HCT116 (cell line): Measurements from ENCODE around the gene RBM4B. TPM values are rescaled to one million over a fixed set of nuclear protein-coding genes. Genes with fewer than 3 reads are reported as not detected.

Experiments used
- ATAC-seq: fragments of 200-7000 bp; cut with Tn5 transposase; 2 replicates; pipeline ENCODE4 v1.9.1; 2020; ENCODE audit warnings: mild to moderate bottlenecking, moderate library complexity
- BruUV-seq: library from RNA; stranded (reverse); fragments of 400-500 nt; replicated peaks from 2 replicates; lab custom pipeline; 2021; lab: Mats Ljungman, UMichigan
- CTCF ChIA-PET: fragments of 300-600 bp; sonication (Branson Sonifier 250); formaldehyde crosslinking; loops from one replicate; lab custom pipeline; 2021; ENCODE audit warnings: antibody characterized with exemption; lab: Charles Lee
- POLR2A ChIA-PET: fragments of 300-600, 350-600 bp; sonication (Branson Sonifier 250); formaldehyde crosslinking; loops from one replicate; lab custom pipeline; 2021; ENCODE audit warnings: antibody characterized with exemption; lab: Charles Lee
- RAD21 ChIA-PET, 2 experiments: fragments of 300-600 bp; sonication (Branson Sonifier 250); formaldehyde crosslinking; loops; one replicate each; lab custom pipeline; 2023; ENCODE audit warnings: low total read pairs in 2 of 2; ENCODE audit not compliant: uncharacterized antibody in 2 of 2, unreplicated experiment in 2 of 2, low non-redundant PET in 1 of 2; lab: Charles Lee
- DNase-seq: peaks from one replicate; pipeline ENCODE4 v3.0.0-alpha.2; 2010; ENCODE audit warnings: low read depth, low spot score
- H2AFZ ChIP-seq: fragments of 200-600 bp; shearing (Covaris generic), sonication (generic); 2 replicates; pipeline ENCODE4 v1.6.1; 2017; ENCODE audit warnings: low read depth, mixed run types, mixed read lengths, antibody characterized with exemption, low read length; ENCODE audit not compliant: poor library complexity, severe bottlenecking
- H3K27ac ChIP-seq: 2 replicates; pipeline ENCODE4 v1.5.1; 2012; ENCODE audit warnings: low read depth, low read length
- H3K27me3 ChIP-seq: fragments of 200-600 bp; sonication (generic); 2 replicates; pipeline ENCODE4 v1.6.1; 2016; ENCODE audit warnings: mixed run types, low read length, mixed read lengths; ENCODE audit not compliant: insufficient read depth
- H3K36me3 ChIP-seq, 2 experiments: fragments of 200-500 bp in 1 of 2; fragments of 200-600 bp in 1 of 2; sonication (Bioruptor generic) in 1 of 2; sonication (generic) in 1 of 2; 2 replicates each; pipeline versions ENCODE4 v1.5.1 to v1.6.1; 2014 to 2016; ENCODE audit warnings: low read length in 2 of 2, inconsistent platforms in 1 of 2, mixed read lengths in 1 of 2, mixed run types in 1 of 2; ENCODE audit not compliant: insufficient read depth in 2 of 2, control insufficient read depth in 1 of 2
- H3K4me1 ChIP-seq, 2 experiments: fragments of 200-600 bp in 1 of 2; sonication (generic) in 1 of 2; 2 replicates each; pipeline versions ENCODE4 v1.5.1 to v1.6.1; 2012 to 2017; ENCODE audit warnings: low read length in 2 of 2, inconsistent platforms in 1 of 2, mild to moderate bottlenecking in 1 of 2, mixed read lengths in 1 of 2, mixed run types in 1 of 2, moderate library complexity in 1 of 2; ENCODE audit not compliant: insufficient read depth in 2 of 2, control insufficient read depth in 1 of 2
- H3K4me2 ChIP-seq: fragments of 200-600 bp; sonication (generic); 2 replicates; pipeline ENCODE4 v1.6.1; 2017; ENCODE audit warnings: mixed run types, low read length, mixed read lengths
- H3K4me3 ChIP-seq, 2 experiments: fragments of 200-600 bp in 1 of 2; sonication (generic) in 1 of 2; replicated peaks in 1 of 2; 2 replicates each; pipeline ENCODE4 v1.5.1; 2011 to 2016; ENCODE audit warnings: low read length in 2 of 2, control low read depth in 1 of 2, low read depth in 1 of 2, mild to moderate bottlenecking in 1 of 2, mixed read lengths in 1 of 2, mixed run types in 1 of 2
- H3K79me2 ChIP-seq: fragments of 200-600 bp; sonication (generic); 2 replicates; pipeline ENCODE4 v1.6.1; 2017; ENCODE audit warnings: mild to moderate bottlenecking, mixed run types, low read length, moderate library complexity, mixed read lengths; ENCODE audit not compliant: insufficient read depth
- H3K9ac ChIP-seq: fragments of 200-600 bp; sonication (generic); 2 replicates; pipeline ENCODE4 v1.6.1; 2016; ENCODE audit warnings: low read length, mixed read lengths
- H3K9me2 ChIP-seq: fragments of 200-600 bp; sonication (generic), shearing (Covaris generic); 2 replicates; pipeline ENCODE4 v1.6.1; 2017; ENCODE audit warnings: mixed run types, mild to moderate bottlenecking, moderate library complexity; ENCODE audit not compliant: insufficient read depth
- H3K9me3 ChIP-seq, 2 experiments: fragments of 200-500 bp in 1 of 2; fragments of 200-600 bp in 1 of 2; sonication (Bioruptor generic) in 1 of 2; sonication (generic) in 1 of 2; 2 replicates each; pipeline ENCODE4 v1.6.1; 2014 to 2017; ENCODE audit warnings: low read length in 2 of 2, mixed read lengths in 2 of 2, inconsistent platforms in 1 of 2, low read depth in 1 of 2, mild to moderate bottlenecking in 1 of 2, mixed run types in 1 of 2, moderate library complexity in 1 of 2; ENCODE audit not compliant: control insufficient read depth in 1 of 2, insufficient read depth in 1 of 2
- H4K20me1 ChIP-seq: fragments of 200-600 bp; sonication (generic), shearing (Covaris generic); 2 replicates; pipeline ENCODE4 v1.6.1; 2017; ENCODE audit warnings: mixed run types, mild to moderate bottlenecking, moderate library complexity; ENCODE audit not compliant: insufficient read depth
- CBX3 ChIP-seq: IDR thresholded peaks from 2 replicates; pipeline ENCODE4 v1.6.1; 2012; ENCODE audit warnings: low read depth
- EGR1 ChIP-seq: IDR thresholded peaks from 2 replicates; pipeline ENCODE4 v1.6.1; 2012; ENCODE audit warnings: low read depth
- EZH2phosphoT487 ChIP-seq: fragments of 200-600 bp; IDR thresholded peaks from 2 replicates; pipeline ENCODE4 v1.6.1; 2018; ENCODE audit warnings: antibody characterized with exemption, borderline replicate concordance
- JUND ChIP-seq: IDR thresholded peaks from 2 replicates; pipeline ENCODE4 v1.6.1; 2012
- RAD21 ChIP-seq: IDR thresholded peaks from 2 replicates; pipeline ENCODE4 v1.6.1; 2012; ENCODE audit warnings: low read depth, mild to moderate bottlenecking
- SP1 ChIP-seq: IDR thresholded peaks from 2 replicates; pipeline ENCODE4 v1.6.1; 2012; ENCODE audit warnings: low read depth
- SRF ChIP-seq: IDR thresholded peaks from 2 replicates; pipeline ENCODE4 v1.6.1; 2012; ENCODE audit warnings: low read depth
- TCF7L2 ChIP-seq: IDR thresholded peaks from 2 replicates; pipeline ENCODE4 v1.7.0; 2011; ENCODE audit warnings: borderline replicate concordance, inconsistent platforms; ENCODE audit not compliant: insufficient read depth, insufficient read length; ENCODE audit errors: extremely low read depth
- ZNF274 ChIP-seq: fragments of 200-500 bp; sonication (Bioruptor generic); IDR thresholded peaks from 2 replicates; pipeline ENCODE4 v1.6.1; 2014; ENCODE audit warnings: mild to moderate bottlenecking, low read depth, low read length, inconsistent platforms
- intact Hi-C: fragments of 100-400 bp; cut with micrococcal nuclease; formaldehyde crosslinking; loops from 2 replicates; pipeline ENCODE4 v1.10.0; 2022
- total RNA-seq: library from RNA; stranded (reverse); gene quantifications from one replicate; pipeline ENCODE4 v1.2.1, GENCODE V29; 2021; ENCODE audit not compliant: unreplicated experiment
- TF ChIP-seq, protein P1 (sequence below): IDR thresholded peaks from 2 replicates; pipeline ENCODE4 v1.6.1; 2012; ENCODE audit warnings: low read depth
- TF ChIP-seq, protein P2 (sequence below): IDR thresholded peaks from 2 replicates; pipeline ENCODE4 v1.6.1; 2012
- TF ChIP-seq, protein P3 (sequence below): IDR thresholded peaks from 2 replicates; pipeline ENCODE4 v1.6.1; 2011; ENCODE audit warnings: mild to moderate bottlenecking, low read length, moderate library complexity; ENCODE audit not compliant: insufficient replicate concordance; ENCODE audit errors: extremely low read depth

RBM4B gene
- total RNA-seq, 1 experiment from 2014 or later, result 18.1 TPM

DNA sequence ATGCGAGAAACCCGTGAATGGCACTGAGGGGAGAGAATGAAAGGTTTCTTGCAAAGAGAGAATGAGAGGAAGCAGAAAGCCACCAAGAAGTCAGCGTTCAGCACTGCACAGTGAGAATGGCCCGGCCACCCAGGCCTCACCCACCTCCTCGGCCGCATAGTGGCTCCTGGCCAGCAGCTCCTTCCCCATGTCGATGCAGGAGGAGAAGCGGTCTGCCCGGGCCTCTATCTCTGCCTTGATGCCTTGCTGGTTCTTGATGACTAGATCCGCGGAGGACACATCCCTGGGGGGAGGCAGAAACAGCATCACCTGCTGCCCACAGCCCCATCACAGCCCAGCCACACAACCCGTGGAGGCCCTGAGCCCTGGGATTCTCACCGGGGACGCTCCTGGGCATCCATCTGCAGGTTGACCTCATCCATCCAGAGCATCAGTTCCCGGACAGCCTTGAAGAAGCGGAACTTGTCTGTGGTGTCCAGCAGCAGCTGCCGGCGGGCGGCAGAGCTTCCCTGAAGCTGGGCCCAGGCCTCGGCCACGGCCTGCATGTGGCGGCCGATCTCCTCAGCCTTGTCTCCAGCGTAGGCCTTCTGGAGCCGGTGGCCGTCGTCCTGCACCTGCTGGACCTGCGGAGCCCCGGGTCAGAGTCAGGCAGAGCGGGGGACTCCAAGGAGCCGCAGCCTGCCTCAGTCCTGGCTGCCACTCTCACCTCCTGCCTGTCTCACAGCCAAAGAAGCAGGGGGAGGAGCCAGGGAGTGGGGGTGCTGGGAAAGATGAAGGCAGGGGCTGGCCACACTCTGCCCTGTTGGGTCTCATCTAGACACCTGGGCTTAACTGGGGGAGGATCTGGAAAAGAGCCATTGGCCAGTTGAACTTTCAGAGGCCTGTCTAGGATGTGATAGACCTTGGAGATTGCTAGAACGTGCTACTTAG lies 12.2 kb upstream of the RBM4B start:
- DNase-seq, result no peak
- no peak for ATAC-seq
- Histone ChIP-seq H2AFZ (no peak overlapping the region), H4K20me1 (no peaks in the 10 kb centered on the region), H3K27me3 (no peaks in the 10 kb centered on the region), H3K27ac (no peak overlapping the region), H3K4me2 (no peak overlapping the region), H3K79me2 (no peaks in the 10 kb centered on the region), H3K9me3 (no peaks in the 10 kb centered on the region), H3K36me3 (no peaks in the 10 kb centered on the region), H3K4me1 (peaks cover under 1 to 1% of the 10 kb centered on the region in 2 experiments; a peak in 3 of 4 replicates), H3K9ac (no peak overlapping the region), H3K9me2 (no peaks in the 10 kb centered on the region), H3K4me3 (no peak overlapping the region)
- ChIA-PET CTCF (interaction anchor here (1.6 kb wide), 1 partner anchor 152 kb away, joined by 3 read pairs; no protein-coding TSS in a partner anchor), POLR2A (interaction anchor here (0.6 kb wide), 1 partner anchor 139 kb away, joined by 3 read pairs; no protein-coding TSS in a partner anchor), RAD21 (no interaction called here)
- TF ChIP-seq, protein P1, sequence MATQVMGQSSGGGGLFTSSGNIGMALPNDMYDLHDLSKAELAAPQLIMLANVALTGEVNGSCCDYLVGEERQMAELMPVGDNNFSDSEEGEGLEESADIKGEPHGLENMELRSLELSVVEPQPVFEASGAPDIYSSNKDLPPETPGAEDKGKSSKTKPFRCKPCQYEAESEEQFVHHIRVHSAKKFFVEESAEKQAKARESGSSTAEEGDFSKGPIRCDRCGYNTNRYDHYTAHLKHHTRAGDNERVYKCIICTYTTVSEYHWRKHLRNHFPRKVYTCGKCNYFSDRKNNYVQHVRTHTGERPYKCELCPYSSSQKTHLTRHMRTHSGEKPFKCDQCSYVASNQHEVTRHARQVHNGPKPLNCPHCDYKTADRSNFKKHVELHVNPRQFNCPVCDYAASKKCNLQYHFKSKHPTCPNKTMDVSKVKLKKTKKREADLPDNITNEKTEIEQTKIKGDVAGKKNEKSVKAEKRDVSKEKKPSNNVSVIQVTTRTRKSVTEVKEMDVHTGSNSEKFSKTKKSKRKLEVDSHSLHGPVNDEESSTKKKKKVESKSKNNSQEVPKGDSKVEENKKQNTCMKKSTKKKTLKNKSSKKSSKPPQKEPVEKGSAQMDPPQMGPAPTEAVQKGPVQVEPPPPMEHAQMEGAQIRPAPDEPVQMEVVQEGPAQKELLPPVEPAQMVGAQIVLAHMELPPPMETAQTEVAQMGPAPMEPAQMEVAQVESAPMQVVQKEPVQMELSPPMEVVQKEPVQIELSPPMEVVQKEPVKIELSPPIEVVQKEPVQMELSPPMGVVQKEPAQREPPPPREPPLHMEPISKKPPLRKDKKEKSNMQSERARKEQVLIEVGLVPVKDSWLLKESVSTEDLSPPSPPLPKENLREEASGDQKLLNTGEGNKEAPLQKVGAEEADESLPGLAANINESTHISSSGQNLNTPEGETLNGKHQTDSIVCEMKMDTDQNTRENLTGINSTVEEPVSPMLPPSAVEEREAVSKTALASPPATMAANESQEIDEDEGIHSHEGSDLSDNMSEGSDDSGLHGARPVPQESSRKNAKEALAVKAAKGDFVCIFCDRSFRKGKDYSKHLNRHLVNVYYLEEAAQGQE, result no peak
- TF ChIP-seq EGR1, result no peak
- no peak for TF ChIP-seq JUND
- TF ChIP-seq SRF, result no peak
- TF ChIP-seq, protein P2, sequence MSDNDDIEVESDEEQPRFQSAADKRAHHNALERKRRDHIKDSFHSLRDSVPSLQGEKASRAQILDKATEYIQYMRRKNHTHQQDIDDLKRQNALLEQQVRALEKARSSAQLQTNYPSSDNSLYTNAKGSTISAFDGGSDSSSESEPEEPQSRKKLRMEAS, result no peak
- no peak for TF ChIP-seq TCF7L2
- TF ChIP-seq ZNF274, result no peak
- TF ChIP-seq CBX3, result no peak
- TF ChIP-seq EZH2phosphoT487, result no peak
- TF ChIP-seq SP1, result no peak
- TF ChIP-seq, protein P3, sequence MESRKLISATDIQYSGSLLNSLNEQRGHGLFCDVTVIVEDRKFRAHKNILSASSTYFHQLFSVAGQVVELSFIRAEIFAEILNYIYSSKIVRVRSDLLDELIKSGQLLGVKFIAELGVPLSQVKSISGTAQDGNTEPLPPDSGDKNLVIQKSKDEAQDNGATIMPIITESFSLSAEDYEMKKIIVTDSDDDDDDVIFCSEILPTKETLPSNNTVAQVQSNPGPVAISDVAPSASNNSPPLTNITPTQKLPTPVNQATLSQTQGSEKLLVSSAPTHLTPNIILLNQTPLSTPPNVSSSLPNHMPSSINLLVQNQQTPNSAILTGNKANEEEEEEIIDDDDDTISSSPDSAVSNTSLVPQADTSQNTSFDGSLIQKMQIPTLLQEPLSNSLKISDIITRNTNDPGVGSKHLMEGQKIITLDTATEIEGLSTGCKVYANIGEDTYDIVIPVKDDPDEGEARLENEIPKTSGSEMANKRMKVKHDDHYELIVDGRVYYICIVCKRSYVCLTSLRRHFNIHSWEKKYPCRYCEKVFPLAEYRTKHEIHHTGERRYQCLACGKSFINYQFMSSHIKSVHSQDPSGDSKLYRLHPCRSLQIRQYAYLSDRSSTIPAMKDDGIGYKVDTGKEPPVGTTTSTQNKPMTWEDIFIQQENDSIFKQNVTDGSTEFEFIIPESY, result no peak
- TF ChIP-seq RAD21, result no peak
- BruUV-seq, result no TSS peak
- intact Hi-C loops, result no loop called here
